ENCODE measurements around the gene AGAP1. TPM values are rescaled to one million over a fixed set of nuclear protein-coding genes. Genes with fewer than 3 reads are reported as not detected.

AGAP1 gene
- total RNA-seq, 1 experiment from 2014 or later, result 25.8 TPM

DNA sequence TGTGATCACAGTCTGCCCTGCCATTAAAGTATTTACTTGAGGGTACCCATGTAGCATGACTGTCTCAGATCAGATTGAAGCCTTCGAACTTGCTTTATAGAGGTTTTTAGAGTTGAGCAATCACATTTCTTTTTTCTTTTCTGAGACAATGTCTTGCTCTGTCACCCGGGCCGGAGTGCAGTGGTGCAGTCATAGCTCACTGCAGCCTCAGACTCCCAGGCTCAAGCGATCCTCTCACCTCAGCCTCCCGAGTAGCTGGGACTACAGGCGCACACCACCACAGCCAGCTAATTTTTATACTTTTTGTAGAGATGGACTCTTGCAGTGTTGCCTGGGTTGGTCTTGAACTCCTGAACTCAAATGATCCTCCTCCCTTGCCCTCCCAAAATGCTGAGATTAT is 153.4 kb downstream of the AGAP1 start:
- no peak overlapping the region for H3K27ac ChIP-seq (ENCODE audit: insufficient read length, low read depth, low read length)
- no peak overlapping the region for H3K9ac ChIP-seq (ENCODE audit: extremely low read depth, insufficient read length, low read length)
- no peak overlapping the region for H4K5ac ChIP-seq (ENCODE audit: insufficient read length, low read depth, low read length)
- no peak overlapping the region for H3T11ph ChIP-seq (ENCODE audit: low read length)
- no peak overlapping the region for H3K27ac Mint-ChIP-seq
- no peak overlapping the region for H3K14ac ChIP-seq (ENCODE audit: insufficient read depth, low read length)
- H3K4me2 ChIP-seq (ENCODE audit: insufficient read depth, insufficient read length, low read length), result no peak overlapping the region
- no peaks in the 10 kb centered on the region for H4K20me1 ChIP-seq (ENCODE audit: control insufficient read depth, insufficient read depth, insufficient read length)
- no peak overlapping the region for H3K56ac ChIP-seq (ENCODE audit: insufficient read length, low read depth, low read length)
- H2AK5ac ChIP-seq (ENCODE audit: insufficient read length, low read length), result no peak overlapping the region
- H3K18ac ChIP-seq (ENCODE audit: insufficient read length, low read depth, low read length), result no peak overlapping the region
- H3K9me3 Mint-ChIP-seq, result no peaks in the 10 kb centered on the region; a peak in 1 of 5 replicates
- peaks cover 2% of the 10 kb centered on the region; the same call in 1 of the 2 replicates for H3K4me1 ChIP-seq (ENCODE audit: insufficient read depth, low read length)
- H2BK20ac ChIP-seq (ENCODE audit: low read depth, low read length, poor library complexity, severe bottlenecking), result no peak overlapping the region
- H2BK120ac ChIP-seq (ENCODE audit: low read depth, low read length, poor library complexity, severe bottlenecking), result no peak overlapping the region
- no peak overlapping the region for H4K8ac ChIP-seq (replicated peaks; ENCODE audit: insufficient read length, low read depth, low read length)
- H2BK5ac ChIP-seq (ENCODE audit: insufficient read length, low read length), result no peak overlapping the region
- no peak overlapping the region for H3K4me3 Mint-ChIP-seq
- no peak overlapping the region for H4K91ac ChIP-seq (ENCODE audit: insufficient read length, low read depth, low read length)
- no CpG with 5 or more reads among the region's 6 CpGs for WGBS (ENCODE audit: extremely low coverage, insufficient read length, low lambda C conversion rate)
- H2BK15ac ChIP-seq (ENCODE audit: low read depth, low read length), result no peak overlapping the region
- no peaks in the 10 kb centered on the region for H3K23me2 ChIP-seq (ENCODE audit: insufficient read length, low read depth, low read length, poor library complexity, severe bottlenecking)
- H2BK12ac ChIP-seq (ENCODE audit: insufficient read length, low read depth, low read length), result no peak overlapping the region
- no peaks in the 10 kb centered on the region for H3K9me3 ChIP-seq (ENCODE audit: control insufficient read depth, low read depth, low read length)
- peaks cover 0 to under 1% (median 0%) of the 10 kb centered on the region in 3 experiments; a peak in 1 of 7 replicates for H3K36me3 Mint-ChIP-seq (ENCODE audit: insufficient read depth in 1 of 3, low read depth in 3 of 3)
- H3K4me1 Mint-ChIP-seq, result peaks cover 13 to 19% of the 10 kb centered on the region in 2 experiments
- peaks cover 2% of the 10 kb centered on the region; the same call in 1 of the 2 replicates for H3K79me2 ChIP-seq (ENCODE audit: insufficient read depth, low read length)
- H2AFZ ChIP-seq (ENCODE audit: low read length), result no peak overlapping the region
- no peak for DNase-seq
- no peaks in the 10 kb centered on the region for H3K27me3 ChIP-seq (ENCODE audit: insufficient read depth, low read length)
- no peak overlapping the region for H3K4ac ChIP-seq (ENCODE audit: low read depth, low read length)
- no peak for TF ChIP-seq CTCF (conservative IDR thresholded peaks at IDR 0.05)
- H3K27me3 Mint-ChIP-seq (ENCODE audit: low read depth), result no peaks in the 10 kb centered on the region
- H3K79me1 ChIP-seq (ENCODE audit: insufficient read depth, low read depth, low read length, poor library complexity, severe bottlenecking), result no peaks in the 10 kb centered on the region
- no peak overlapping the region for H3K23ac ChIP-seq (ENCODE audit: insufficient read length, low read depth, low read length)

Measured in H9 (cell line).